BLaER1 (cell line): ENCODE results near the gene SRGN.

Experiments
- H3K27ac ChIP-seq: shearing (Covaris generic); formaldehyde crosslinking; 2 replicates; pipeline ENCODE4 v1.8.1; 2022
- H3K27me3 ChIP-seq: shearing (Covaris generic); formaldehyde crosslinking; 2 replicates; pipeline ENCODE4 v1.8.1; 2022
- H3K36me3 ChIP-seq: shearing (Covaris generic); formaldehyde crosslinking; 2 replicates; pipeline ENCODE4 v1.8.1; 2022
- H3K4me1 ChIP-seq: shearing (Covaris generic); formaldehyde crosslinking; 2 replicates; pipeline ENCODE4 v1.8.1; 2022
- H3K4me2 ChIP-seq: shearing (Covaris generic); formaldehyde crosslinking; 2 replicates; pipeline ENCODE4 v1.8.1; 2022
- H3K4me3 ChIP-seq: shearing (Covaris generic); formaldehyde crosslinking; 2 replicates; pipeline ENCODE4 v1.8.1; 2022
- H3K9ac ChIP-seq: shearing (Covaris generic); formaldehyde crosslinking; 2 replicates; pipeline ENCODE4 v1.8.1; 2022
- H3K9me3 ChIP-seq: shearing (Covaris generic); formaldehyde crosslinking; 2 replicates; pipeline ENCODE4 v1.8.1; 2022
- H4K20me1 ChIP-seq: shearing (Covaris generic); formaldehyde crosslinking; 2 replicates; pipeline ENCODE4 v1.8.1; 2022
- Cebpa-rat ChIP-seq: shearing (Covaris generic); IDR thresholded peaks from 2 replicates; pipeline ENCODE4 v1.8.1; 2022

Gene SRGN

DNA sequence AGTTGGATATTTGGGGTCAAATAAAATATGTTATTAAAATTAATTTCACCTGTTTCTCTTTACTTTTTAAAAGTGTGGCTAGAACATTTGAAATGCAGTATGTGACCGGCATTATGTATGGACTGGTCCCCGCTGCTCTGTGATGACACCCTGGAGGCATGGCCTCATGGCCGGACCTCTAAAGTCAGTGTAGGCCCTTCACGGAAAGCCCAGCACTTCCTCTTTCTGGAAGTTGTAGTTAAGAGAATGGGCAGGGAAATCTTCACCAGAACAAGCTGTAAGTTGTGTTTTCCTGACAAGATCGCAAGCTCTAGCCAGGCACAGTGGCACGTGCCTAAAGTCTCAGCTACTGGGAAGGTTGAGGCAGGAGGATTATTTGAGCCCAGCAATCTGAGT, 38.3 kb upstream of the SRGN start:
- Histone ChIP-seq H3K4me2 (no peak overlapping the region), H4K20me1 (no peaks in the 10 kb centered on the region), H3K9me3 (no peaks in the 10 kb centered on the region), H3K36me3 (no peaks in the 10 kb centered on the region), H3K4me1 (peaks cover 8% of the 10 kb centered on the region), H3K27ac (no peak overlapping the region), H3K4me3 (no peak overlapping the region), H3K9ac (no peak overlapping the region), H3K27me3 (no peaks in the 10 kb centered on the region)
- TF ChIP-seq Cebpa-rat, result no peak

DNA sequence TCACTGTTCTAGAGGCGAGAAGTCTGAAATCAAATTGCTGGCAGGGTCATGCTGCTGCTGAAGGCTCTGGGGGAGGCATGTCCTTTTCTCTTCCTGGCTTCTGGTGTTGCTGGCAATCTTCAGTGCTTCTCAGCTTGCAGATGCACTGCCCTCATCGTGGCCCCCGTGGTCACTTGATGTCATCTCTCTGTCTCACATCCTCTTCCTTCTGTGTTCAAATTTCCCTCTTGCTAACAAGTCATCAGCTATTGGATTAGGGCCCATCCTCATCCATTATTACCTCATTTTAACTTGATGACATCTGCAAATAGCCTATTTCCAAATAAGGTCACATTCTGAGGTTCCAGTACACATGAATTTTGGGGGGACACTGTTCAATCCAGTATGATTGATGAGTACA, 36.6 kb upstream of the SRGN start:
- Histone ChIP-seq H3K27ac (no peak overlapping the region), H3K4me1 (no peaks in the 10 kb centered on the region; the same call in 1 of the 2 replicates), H3K4me3 (no peak overlapping the region), H3K9ac (no peak overlapping the region), H3K4me2 (no peak overlapping the region), H3K27me3 (no peaks in the 10 kb centered on the region), H4K20me1 (no peaks in the 10 kb centered on the region), H3K9me3 (no peaks in the 10 kb centered on the region), H3K36me3 (no peaks in the 10 kb centered on the region)
- TF ChIP-seq Cebpa-rat, result no peak

DNA sequence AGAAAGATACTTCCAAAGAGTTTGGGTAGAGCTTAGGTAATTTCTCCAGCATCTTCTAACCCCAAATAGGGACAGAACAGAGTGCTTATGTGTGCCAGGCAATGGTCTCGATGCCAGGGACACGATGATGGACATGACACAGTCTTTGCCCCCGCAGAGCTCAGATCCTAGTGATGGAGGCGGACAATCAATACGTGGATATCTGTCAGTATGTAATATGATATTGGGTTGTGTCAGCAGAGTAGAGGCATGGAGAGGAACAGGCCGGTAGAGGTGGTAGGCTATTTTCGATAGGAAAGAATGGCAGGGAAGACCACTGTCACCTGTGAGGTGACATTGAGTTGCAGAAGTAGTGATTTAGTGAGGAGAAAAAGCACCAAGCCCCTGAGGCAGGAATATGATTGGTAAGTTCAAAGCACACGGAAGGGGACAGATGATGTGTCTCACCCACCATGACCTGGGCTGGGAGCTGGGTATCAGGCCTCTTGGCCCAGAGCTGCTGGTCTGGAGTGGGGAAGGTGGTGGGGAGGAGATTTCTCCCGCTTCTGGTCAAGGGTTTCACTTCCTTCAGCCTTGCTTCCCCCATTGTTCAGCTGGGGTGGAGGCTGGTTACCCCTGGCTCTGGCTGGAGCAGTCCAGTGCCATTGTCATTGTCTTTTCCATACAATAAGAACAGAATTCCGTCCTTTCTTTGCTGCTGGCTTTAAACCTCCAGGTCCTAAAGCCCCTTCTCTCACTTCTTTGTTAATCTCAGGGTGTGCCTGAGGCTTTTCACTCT, 36.0 kb upstream of the SRGN start:
- H3K36me3 ChIP-seq, result no peaks in the 10 kb centered on the region
- H3K27me3 ChIP-seq, result no peaks in the 10 kb centered on the region
- TF ChIP-seq Cebpa-rat, result no peak
- H3K4me3 ChIP-seq, result no peak overlapping the region
- H4K20me1 ChIP-seq, result no peaks in the 10 kb centered on the region
- no peak overlapping the region for H3K9ac ChIP-seq
- no peaks in the 10 kb centered on the region for H3K4me1 ChIP-seq
- H3K27ac ChIP-seq, result no peak overlapping the region
- H3K4me2 ChIP-seq, result no peak overlapping the region
- no peaks in the 10 kb centered on the region for H3K9me3 ChIP-seq

DNA sequence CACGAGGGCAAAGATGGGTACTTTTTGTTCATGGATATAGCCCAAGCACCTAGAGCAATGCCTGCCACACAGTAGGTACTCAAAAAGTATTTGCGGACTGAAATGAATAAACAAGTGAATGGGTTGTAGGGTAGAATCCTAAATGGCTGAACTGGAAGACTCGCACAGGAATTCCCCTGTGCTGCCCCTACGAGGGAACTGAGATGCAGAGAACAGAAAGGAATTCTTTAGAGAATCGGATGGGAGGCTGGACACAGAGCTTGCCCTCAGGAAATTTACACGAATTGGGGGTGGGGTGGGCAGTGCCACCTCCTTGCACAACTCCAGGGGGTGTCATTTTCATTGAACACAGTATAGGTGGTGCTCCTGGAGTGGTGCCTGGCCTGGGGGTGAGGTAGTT, 35.2 kb upstream of the SRGN start:
- Histone ChIP-seq H3K27ac (no peak overlapping the region), H3K4me1 (peaks cover 7% of the 10 kb centered on the region; the same call in 1 of the 2 replicates), H4K20me1 (no peaks in the 10 kb centered on the region), H3K36me3 (no peaks in the 10 kb centered on the region), H3K4me3 (no peak overlapping the region), H3K4me2 (no peak overlapping the region), H3K9ac (no peak overlapping the region), H3K9me3 (no peaks in the 10 kb centered on the region), H3K27me3 (no peaks in the 10 kb centered on the region)
- no peak for TF ChIP-seq Cebpa-rat

DNA sequence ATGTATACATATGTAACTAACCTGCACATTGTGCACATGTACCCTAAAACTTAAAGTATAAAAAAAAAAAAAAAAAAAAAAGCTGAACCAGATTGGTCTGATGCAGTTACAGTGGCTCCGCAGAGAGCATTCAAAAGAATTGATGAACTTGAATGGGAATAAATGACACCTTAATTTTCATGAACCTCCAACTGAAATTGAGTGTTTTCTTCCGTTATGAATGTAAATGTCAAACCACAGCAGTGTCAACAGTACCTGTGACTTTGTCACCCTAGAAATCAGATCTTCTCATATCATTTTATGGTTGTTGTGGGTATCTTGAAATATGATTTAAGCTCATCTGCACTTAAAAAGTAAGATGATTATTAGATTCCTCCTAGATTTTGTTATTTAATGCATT, 32.7 kb upstream of the SRGN start:
- H3K4me1 ChIP-seq, result peaks cover 7% of the 10 kb centered on the region; the same call in 1 of the 2 replicates
- H3K9ac ChIP-seq, result no peak overlapping the region
- H3K27me3 ChIP-seq, result no peaks in the 10 kb centered on the region
- no peak overlapping the region for H3K4me2 ChIP-seq
- H3K27ac ChIP-seq, result no peak overlapping the region
- no peak overlapping the region for H3K4me3 ChIP-seq
- no peak for TF ChIP-seq Cebpa-rat
- H3K36me3 ChIP-seq, result no peaks in the 10 kb centered on the region
- H3K9me3 ChIP-seq, result no peaks in the 10 kb centered on the region
- H4K20me1 ChIP-seq, result no peaks in the 10 kb centered on the region

DNA sequence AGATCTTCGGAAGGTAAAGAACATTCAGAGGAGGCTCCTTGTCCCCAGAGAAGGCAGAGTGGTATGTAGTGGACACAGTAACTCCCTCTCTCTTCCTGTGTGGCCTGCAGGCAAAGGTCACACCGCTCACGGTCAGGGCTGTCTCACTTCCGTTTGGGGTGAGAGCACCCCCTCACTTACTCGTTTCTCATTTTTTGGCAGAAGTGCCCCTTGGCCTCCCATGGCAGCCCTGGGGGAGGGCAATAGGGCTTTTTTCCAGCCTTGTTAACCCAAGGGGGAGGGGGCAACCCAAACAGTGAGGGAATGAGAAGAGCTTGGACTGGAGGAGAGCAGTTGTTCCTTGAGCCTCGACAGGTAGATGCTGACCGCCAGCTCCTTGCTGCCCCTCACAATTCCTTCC, 31.8 kb upstream of the SRGN start:
- Histone ChIP-seq H3K9me3 (no peaks in the 10 kb centered on the region), H3K4me1 (peaks cover 11% of the 10 kb centered on the region), H3K36me3 (no peaks in the 10 kb centered on the region), H3K27me3 (no peaks in the 10 kb centered on the region), H3K4me2 (no peak overlapping the region), H3K27ac (no peak overlapping the region), H3K9ac (no peak overlapping the region), H3K4me3 (no peak overlapping the region), H4K20me1 (no peaks in the 10 kb centered on the region)
- TF ChIP-seq Cebpa-rat, result no peak

DNA sequence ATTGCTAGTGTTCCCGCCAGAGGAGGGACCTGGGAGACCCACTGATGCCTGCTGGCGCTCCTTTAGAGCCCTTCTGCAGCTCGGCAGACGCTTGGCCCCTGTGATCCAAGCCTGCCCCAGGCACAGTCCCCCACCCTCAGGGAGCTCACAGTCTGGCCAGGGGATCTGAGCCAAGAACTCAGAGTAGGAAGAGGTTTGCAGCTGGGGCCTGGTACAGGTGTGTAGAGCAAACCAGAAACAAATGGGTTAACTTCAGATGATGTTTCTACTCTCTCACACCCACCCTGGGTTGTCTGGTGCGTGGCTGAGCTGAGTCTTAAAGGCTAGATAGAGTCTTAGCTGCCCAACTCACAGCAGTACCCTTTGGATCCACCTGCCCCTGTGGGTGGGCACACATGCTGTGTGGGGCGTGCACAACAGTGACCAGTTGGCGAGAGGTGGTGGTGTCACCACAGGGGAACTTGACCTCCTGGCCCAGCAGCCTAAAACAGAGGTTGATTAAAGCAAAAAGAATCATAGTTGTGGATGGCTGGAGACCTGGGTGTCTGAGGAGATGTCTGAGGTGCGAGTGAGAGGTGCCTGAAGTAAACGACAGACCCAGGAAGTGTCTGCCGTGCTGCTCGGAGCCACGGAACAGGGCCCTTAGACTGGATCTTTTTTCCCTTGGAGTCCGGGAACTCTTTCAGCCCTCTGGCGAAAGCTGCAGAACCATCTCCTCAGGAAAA, 31.2 kb upstream of the SRGN start:
- H3K27me3 ChIP-seq, result no peaks in the 10 kb centered on the region
- H3K36me3 ChIP-seq, result no peaks in the 10 kb centered on the region
- TF ChIP-seq Cebpa-rat, result no peak
- no peak overlapping the region for H3K27ac ChIP-seq
- no peaks in the 10 kb centered on the region for H3K9me3 ChIP-seq
- no peak overlapping the region for H3K4me3 ChIP-seq
- H4K20me1 ChIP-seq, result no peaks in the 10 kb centered on the region
- peaks cover 16% of the 10 kb centered on the region for H3K4me1 ChIP-seq
- no peak overlapping the region for H3K9ac ChIP-seq
- 0 out of 2 replicates have a peak overlapping the region, but pooled peaks have one; percentile 25 for H3K4me2 ChIP-seq

DNA sequence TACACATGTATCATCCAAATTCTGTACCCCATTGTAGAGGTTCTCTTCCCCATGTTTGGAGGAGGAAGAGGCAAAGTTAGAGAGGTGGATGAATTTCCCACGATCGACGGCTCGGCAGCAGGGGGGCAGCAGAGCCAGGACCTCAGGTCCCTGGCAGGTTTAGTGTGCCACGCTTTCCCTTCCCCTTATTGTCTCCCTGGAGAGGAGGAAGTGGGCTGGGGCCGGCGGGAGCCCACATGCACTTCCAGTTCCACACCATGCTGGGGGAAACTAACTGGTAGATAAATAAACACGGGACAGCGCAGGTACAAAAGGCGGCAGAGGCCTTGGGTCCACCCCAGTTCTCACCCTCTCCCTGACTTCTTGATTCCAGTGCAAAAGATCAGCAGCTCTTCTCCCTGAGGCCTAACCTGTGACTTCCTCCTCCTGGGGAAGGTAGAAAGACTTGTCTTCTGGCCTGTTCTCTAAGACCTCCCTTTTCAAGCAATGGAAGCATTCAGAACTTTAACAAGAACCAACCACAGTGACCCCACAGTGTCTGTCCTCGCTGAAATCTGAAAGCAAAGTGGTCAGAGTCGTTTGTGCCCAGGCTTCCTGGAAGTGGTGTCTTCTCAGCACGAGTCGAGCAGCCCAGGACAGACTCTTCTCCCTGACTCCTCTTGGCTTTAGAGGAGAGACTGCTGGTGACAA, 30.5 kb upstream of the SRGN start:
- H3K4me2 ChIP-seq, result peak overlapping the region; percentile 25
- no peaks in the 10 kb centered on the region for H3K9me3 ChIP-seq
- peaks cover 23% of the 10 kb centered on the region for H3K4me1 ChIP-seq
- no peak for TF ChIP-seq Cebpa-rat
- no peak overlapping the region for H3K9ac ChIP-seq
- H3K4me3 ChIP-seq, result no peak overlapping the region
- no peak overlapping the region for H3K27ac ChIP-seq
- no peaks in the 10 kb centered on the region for H3K36me3 ChIP-seq
- no peaks in the 10 kb centered on the region for H3K27me3 ChIP-seq
- H4K20me1 ChIP-seq, result no peaks in the 10 kb centered on the region

DNA sequence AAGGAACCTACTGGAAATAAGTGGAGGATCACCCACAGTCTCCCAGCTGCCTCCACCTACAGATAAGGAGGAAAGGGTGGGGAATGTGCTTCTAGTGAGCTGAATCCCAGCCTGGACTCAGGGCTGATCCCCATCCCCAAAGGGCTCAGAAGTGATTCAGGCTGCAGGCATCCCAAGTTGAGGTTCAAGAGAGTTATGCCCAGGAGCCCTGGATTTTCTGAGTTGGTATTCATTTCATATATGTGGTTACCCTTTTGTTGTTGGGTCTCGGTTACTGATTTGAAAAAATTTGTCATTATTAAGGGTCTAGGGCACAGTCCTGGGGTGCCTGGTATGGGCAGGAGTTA, 30.0 kb upstream of the SRGN start:
- Histone ChIP-seq H3K9ac (no peak overlapping the region), H3K4me3 (no peak overlapping the region)

More for the DNA sequence above, 30.0 kb upstream of the SRGN start:
- Histone ChIP-seq H3K4me2 (no peak overlapping the region), H3K4me1 (peaks cover 26% of the 10 kb centered on the region), H3K27me3 (no peaks in the 10 kb centered on the region), H3K36me3 (no peaks in the 10 kb centered on the region), H3K9me3 (no peaks in the 10 kb centered on the region), H4K20me1 (no peaks in the 10 kb centered on the region), H3K27ac (no peak overlapping the region)
- TF ChIP-seq Cebpa-rat, result no peak
